Fibroblast of mammary gland (primary cell): Measurements from ENCODE around the gene ATP5PB.

Source experiments
- DNase-seq: peaks from one replicate; pipeline ENCODE4 v3.0.0-alpha.2; 2010; ENCODE audit warnings: low read depth
- H3K4me3 ChIP-seq: 2 replicates; pipeline ENCODE4 v1.5.1; 2011; ENCODE audit warnings: low read depth, mild to moderate bottlenecking, low read length, moderate library complexity; ENCODE audit not compliant: control insufficient read depth
- TF ChIP-seq, protein P1 (sequence below): conservative IDR thresholded peaks from 2 replicates; pipeline ENCODE4 v1.5.1; 2011; ENCODE audit warnings: low read depth, low read length, inconsistent platforms; ENCODE audit not compliant: control insufficient read depth, insufficient read depth

ATP5PB gene

DNA sequence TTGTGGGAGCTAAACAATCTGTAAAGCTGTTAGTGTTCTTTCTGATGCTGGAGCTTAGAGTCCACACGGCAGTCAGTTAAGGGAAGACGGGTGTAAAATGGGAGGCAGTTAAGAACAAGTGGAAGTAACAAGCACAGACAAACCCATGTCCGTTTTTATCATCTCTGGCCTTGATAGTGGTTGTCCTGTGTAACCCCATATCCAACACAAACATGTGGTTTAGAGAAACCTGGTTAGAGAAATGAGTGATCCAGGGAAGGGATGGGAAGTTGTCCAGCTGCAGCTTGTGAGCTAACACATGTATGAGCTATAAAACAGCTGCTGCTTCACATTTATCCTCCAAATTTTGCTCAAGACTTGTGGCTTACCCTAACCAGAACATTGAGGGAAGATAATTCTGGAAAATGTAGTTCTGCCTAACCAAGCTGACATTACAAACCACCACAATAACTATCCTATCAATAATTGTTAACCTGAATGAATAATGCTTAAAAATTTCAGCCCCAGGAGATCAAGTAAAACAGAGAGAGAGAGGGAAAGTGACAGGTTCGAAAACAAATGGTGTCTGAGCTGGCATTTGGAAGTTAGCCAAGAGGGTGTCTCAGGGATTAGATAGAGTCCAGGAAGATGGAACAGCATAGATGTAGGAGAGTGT lies 13.9 kb downstream of the ATP5PB start:
- TF ChIP-seq, protein P1, sequence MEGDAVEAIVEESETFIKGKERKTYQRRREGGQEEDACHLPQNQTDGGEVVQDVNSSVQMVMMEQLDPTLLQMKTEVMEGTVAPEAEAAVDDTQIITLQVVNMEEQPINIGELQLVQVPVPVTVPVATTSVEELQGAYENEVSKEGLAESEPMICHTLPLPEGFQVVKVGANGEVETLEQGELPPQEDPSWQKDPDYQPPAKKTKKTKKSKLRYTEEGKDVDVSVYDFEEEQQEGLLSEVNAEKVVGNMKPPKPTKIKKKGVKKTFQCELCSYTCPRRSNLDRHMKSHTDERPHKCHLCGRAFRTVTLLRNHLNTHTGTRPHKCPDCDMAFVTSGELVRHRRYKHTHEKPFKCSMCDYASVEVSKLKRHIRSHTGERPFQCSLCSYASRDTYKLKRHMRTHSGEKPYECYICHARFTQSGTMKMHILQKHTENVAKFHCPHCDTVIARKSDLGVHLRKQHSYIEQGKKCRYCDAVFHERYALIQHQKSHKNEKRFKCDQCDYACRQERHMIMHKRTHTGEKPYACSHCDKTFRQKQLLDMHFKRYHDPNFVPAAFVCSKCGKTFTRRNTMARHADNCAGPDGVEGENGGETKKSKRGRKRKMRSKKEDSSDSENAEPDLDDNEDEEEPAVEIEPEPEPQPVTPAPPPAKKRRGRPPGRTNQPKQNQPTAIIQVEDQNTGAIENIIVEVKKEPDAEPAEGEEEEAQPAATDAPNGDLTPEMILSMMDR, result no peak
- peak; percentile 82 for DNase-seq
- no peak overlapping the region for H3K4me3 ChIP-seq

DNA sequence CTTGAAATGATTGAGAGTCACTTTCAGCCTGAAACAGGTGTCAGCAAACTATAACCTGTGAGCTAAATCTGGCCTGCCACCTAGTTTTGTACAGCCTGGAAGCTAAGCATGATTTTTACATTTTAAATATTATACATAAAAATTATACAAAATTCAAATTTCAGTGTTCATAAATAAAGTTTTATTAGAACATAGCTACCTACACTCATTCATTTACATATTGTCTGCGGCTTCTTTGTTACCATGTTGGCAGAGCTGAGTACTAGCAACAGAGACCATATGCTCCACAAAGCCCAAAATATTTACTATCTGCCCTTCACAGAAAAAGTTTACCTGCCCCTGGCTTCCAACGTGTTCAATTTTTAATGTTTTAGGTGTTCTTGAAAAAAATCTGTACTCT lies 16.5 kb downstream of the ATP5PB start:
- no peak overlapping the region for H3K4me3 ChIP-seq
- DNase-seq, result no peak
- TF ChIP-seq, protein P1, result no peak

DNA sequence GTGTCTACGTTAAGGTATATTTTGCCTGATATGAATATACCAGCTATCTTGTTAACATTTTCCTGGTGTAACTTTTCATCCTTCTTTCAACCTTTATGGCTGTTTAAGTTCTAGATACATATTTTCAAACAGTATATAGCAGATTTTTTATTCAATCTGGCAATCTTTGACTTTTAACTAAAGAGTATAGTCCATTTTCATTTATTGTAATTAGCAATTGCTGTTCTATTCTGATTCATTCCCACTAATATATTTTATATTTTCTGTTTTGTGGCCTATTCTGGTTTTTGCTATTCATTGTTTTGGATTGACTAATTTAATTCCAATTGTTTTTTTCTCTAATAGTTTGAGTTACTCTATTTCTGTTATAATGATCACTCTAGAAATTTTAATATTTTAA lies 17.2 kb downstream of the ATP5PB start:
- no peak for DNase-seq
- H3K4me3 ChIP-seq, result no peak overlapping the region
- TF ChIP-seq, protein P1, result no peak

DNA sequence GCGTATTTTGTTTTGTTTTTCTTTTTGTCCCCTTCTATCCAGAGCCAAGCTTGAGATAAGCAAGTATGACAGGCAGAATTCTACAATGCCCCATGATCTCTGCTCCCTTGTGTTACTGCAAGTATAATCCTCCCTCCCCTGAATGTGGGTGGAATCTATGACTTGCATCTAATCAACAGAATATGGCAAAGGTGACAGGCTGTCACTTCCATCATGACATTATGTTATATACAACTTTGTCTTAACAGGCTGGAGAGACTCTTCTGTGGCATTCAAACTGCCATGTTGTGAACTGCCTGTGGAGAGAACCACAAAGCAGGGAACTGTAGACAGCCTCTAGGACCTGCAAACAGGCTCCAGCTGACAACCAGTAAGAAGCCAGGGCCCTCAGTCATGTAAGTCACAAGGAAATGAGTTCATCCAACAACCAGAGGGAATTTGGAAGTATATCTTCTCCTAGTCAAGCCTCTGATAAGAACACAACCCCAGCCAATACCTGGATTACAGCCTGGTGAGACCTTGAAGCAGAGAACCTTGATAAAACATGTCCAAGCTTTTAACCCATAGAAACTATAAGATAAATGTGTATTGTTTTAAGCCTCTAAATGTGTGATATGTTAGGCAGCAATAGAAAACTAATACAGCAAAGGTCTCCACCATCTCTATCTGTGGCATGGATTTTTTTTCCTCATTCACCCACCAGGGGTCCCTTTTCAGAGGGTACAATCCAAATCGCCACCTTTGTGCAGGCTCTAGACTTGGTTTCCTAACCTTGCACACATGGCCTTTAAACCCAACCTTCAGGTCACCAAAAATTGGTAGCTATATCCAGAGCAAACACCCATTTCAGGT lies 18.8 kb downstream of the ATP5PB start:
- DNase-seq, result no peak
- TF ChIP-seq, protein P1, result no peak
- H3K4me3 ChIP-seq, result no peak overlapping the region

DNA sequence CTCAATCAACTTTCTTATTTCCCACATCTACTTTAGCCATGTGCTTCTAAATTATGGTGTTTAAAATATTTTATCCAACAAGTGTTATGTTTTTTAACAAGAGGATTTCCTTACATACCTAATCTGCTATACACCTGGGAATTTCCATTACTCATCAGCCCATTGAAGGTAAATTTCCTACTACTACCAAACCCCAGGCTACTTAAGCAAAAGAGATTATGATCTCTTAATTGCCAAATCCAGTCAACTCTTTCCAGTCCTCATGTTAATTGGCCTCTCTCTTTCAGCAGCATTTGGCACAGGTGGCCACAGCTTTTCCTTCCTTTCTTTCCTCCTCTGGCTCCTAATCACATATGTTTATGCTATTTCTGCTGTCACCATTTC lies 19.4 kb downstream of the ATP5PB start:
- no peak for DNase-seq
- TF ChIP-seq, protein P1, result no peak
- H3K4me3 ChIP-seq, result no peak overlapping the region

DNA sequence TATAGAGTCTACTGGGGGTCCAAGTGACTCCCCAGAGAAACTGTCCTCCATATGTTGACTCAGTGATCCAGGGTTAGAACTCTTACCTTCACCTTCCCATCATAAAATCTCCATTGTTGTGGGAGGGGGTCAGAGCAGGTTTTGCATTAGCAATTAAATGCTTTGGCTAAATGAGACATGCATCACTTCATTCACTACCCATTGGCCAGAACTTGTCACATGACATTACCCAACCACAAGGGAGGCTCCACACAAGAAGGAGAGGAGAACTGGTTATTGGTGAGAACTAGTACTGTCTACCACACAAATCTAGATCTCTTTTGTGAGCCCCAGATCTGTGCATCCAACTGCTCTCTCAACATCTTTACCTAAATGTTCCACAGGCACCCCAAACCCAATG lies 20.3 kb downstream of the ATP5PB start:
- DNase-seq, result no peak
- TF ChIP-seq, protein P1, result no peak
- no peak overlapping the region for H3K4me3 ChIP-seq

DNA sequence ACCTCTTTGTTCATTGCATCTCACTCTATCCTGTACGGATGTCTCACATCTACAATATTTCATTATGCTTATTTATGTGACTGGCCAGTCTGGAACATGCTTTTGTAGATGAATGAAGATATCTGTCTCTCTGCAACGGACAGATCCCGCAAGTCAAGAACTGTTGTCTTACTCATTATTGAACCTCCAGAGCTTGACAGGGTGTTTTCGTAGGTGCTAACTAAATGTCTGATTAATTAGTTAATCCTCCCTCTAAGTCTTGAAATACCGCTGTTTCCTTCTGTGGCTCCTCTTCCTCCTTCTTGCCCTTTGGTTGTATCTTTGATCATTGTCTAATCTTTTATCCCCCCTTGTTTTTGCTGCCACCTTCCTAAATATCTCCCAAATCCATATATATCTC lies 21.3 kb downstream of the ATP5PB start:
- H3K4me3 ChIP-seq, result no peak overlapping the region
- TF ChIP-seq, protein P1, result no peak
- DNase-seq, result no peak
